Measurements from ENCODE around the gene HOXD13. TPM values are rescaled to one million over a fixed set of nuclear protein-coding genes. Genes with fewer than 3 reads are reported as not detected.

The HOXD13 gene
- total RNA-seq, 4 donors from 2014 or later = 4.9 TPM; not detected in 3

- H3K9me3 ChIP-seq = no peaks in the 10 kb centered on the region
- intact Hi-C loops (cut with DNase I; ENCODE audit: low total_unique reads) = no loop called here
- TF ChIP-seq, protein P1, sequence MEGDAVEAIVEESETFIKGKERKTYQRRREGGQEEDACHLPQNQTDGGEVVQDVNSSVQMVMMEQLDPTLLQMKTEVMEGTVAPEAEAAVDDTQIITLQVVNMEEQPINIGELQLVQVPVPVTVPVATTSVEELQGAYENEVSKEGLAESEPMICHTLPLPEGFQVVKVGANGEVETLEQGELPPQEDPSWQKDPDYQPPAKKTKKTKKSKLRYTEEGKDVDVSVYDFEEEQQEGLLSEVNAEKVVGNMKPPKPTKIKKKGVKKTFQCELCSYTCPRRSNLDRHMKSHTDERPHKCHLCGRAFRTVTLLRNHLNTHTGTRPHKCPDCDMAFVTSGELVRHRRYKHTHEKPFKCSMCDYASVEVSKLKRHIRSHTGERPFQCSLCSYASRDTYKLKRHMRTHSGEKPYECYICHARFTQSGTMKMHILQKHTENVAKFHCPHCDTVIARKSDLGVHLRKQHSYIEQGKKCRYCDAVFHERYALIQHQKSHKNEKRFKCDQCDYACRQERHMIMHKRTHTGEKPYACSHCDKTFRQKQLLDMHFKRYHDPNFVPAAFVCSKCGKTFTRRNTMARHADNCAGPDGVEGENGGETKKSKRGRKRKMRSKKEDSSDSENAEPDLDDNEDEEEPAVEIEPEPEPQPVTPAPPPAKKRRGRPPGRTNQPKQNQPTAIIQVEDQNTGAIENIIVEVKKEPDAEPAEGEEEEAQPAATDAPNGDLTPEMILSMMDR (IDR thresholded peaks at IDR 0.05) = no peak
- TF ChIP-seq POLR2A (IDR thresholded peaks at IDR 0.05) = peak in 1 of 2 donors; percentile 55
- no peaks in the 10 kb centered on the region for H3K27me3 ChIP-seq
- DNase-seq = peak; percentile 61 to 80
- H3K4me3 ChIP-seq = peak overlapping the region; percentile 72 to 85
- H3K4me1 ChIP-seq = peaks cover 3 to 15% of the 10 kb centered on the region in 2 donors
- H3K36me3 ChIP-seq = no peaks in the 10 kb centered on the region
- H3K27ac ChIP-seq = peak overlapping the region; percentile 98 to 99
Measured at GRCh38 chr2:176136374-176137251, 44.1 kb downstream of the HOXD13 start.

GRCh38 chr2:176137252-176137580 is 44.7 kb downstream of the HOXD13 start:
- Histone ChIP-seq H3K27ac (peak overlapping the region; percentile 98 to 99), H3K27me3 (no peaks in the 10 kb centered on the region), H3K4me1 (peaks cover 3 to 15% of the 10 kb centered on the region in 2 donors), H3K9me3 (no peaks in the 10 kb centered on the region), H3K4me3 (peak overlapping the region; percentile 72 to 85), H3K36me3 (no peaks in the 10 kb centered on the region)
- intact Hi-C loops (cut with DNase I; ENCODE audit: low total_unique reads) = no loop called here
- no peak for DNase-seq
- no peak for TF ChIP-seq POLR2A (IDR thresholded peaks at IDR 0.05)
- TF ChIP-seq, protein P1 (IDR thresholded peaks at IDR 0.05) = no peak

DNA sequence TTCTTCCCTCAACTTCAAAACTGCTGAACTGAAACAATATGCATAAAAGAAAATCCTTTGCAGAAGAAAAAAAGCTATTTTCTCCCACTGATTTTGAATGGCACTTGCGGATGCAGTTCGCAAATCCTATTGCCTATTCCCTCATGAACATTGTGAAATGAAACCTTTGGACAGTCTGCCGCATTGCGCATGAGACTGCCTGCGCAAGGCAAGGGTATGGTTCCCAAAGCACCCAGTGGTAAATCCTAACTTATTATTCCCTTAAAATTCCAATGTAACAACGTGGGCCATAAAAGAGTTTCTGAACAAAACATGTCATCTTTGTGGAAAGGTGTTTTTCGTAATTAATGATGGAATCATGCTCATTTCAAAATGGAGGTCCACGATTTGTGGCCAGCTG is 45.4 kb downstream of the HOXD13 start:
- Histone ChIP-seq H3K4me1 (peaks cover 3 to 20% of the 10 kb centered on the region in 2 donors), H3K9me3 (no peaks in the 10 kb centered on the region), H3K4me3 (peak overlapping the region; percentile 72 to 85), H3K27me3 (no peaks in the 10 kb centered on the region), H3K27ac (peak overlapping the region; percentile 98 to 99), H3K36me3 (no peaks in the 10 kb centered on the region)
- peak; percentile 17 to 28 for TF ChIP-seq POLR2A (IDR thresholded peaks at IDR 0.05)
- TF ChIP-seq, protein P1 (IDR thresholded peaks at IDR 0.05) = no peak
- peak; percentile 36 to 58 for DNase-seq
- intact Hi-C loops (cut with DNase I; ENCODE audit: low total_unique reads) = no loop called here

DNA sequence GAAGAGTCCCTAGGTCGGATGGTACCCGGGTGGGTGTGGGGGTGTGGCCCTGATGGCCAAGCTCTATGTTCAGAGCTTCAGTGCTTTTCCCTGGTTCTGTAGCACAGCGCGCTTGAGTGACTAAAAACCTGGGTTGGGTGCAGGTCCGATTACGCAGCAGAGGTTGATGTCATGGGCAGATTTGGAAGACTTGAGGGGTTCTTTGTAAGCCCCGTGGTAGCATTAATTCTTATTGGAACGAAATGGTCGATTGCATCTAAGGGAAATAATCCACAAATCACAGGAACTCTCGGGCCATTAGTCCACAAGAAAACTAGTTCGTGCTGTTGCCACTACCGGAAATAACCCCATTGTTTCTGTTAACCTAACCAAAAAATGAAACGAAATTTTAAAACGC is 46.0 kb downstream of the HOXD13 start:
- no peaks in the 10 kb centered on the region for H3K9me3 ChIP-seq
- DNase-seq = peak; percentile 43 to 60
- H3K36me3 ChIP-seq = no peaks in the 10 kb centered on the region
- peaks cover 3 to 25% of the 10 kb centered on the region in 2 donors for H3K4me1 ChIP-seq
- H3K4me3 ChIP-seq = peak overlapping the region; percentile 72 to 85
- intact Hi-C loops (cut with DNase I; ENCODE audit: low total_unique reads) = no loop called here
- peak overlapping the region; percentile 98 to 99 for H3K27ac ChIP-seq
- H3K27me3 ChIP-seq = no peaks in the 10 kb centered on the region
- TF ChIP-seq, protein P1 (IDR thresholded peaks at IDR 0.05) = no peak
- peak; percentile 4 to 6 for TF ChIP-seq POLR2A (IDR thresholded peaks at IDR 0.05)

DNA sequence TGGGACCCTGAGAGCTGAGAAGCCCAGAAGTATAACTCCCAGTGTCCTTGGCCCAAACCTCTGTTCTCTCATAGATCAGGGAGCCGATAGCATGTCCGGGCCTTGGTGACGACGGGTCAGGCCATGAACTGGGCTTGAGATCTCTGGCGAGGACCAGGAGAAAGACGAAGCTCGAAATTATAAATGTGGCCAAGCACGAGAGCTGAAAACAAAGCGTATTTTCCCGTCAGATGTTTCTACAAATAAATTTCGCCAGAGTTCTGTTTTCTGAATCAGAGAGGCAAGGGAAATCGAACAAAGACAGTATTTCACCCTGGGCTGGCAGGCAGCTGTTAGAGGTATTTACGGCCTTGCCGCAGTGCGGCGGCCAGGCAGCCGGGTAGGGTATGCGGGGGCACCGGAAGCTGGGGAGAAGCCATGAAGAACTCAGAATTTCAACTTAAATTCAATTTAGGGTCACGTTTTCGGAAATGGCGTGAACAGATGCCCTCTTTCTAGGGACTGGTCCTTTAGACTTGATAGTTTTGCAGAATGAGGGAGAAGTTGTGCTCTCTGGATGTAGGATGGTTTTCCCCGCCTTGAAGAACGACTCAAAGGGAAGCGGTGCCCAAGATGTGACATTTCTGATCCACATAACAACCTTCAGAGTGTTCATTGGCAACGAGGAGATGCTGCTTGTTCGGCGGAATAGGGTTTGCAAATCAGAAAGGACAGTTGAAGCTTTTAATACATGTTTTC is 46.6 kb downstream of the HOXD13 start:
- H3K9me3 ChIP-seq = no peaks in the 10 kb centered on the region
- peak; percentile 28 to 49 for DNase-seq
- peak overlapping the region; percentile 98 to 99 for H3K27ac ChIP-seq
- intact Hi-C loops (cut with DNase I; ENCODE audit: low total_unique reads) = no loop called here
- H3K27me3 ChIP-seq = no peaks in the 10 kb centered on the region
- no peaks in the 10 kb centered on the region for H3K36me3 ChIP-seq
- peak overlapping the region; percentile 72 to 85 for H3K4me3 ChIP-seq
- TF ChIP-seq, protein P1 (IDR thresholded peaks at IDR 0.05) = no peak
- no peak for TF ChIP-seq POLR2A (IDR thresholded peaks at IDR 0.05)
- peaks cover 3 to 23% of the 10 kb centered on the region in 2 donors for H3K4me1 ChIP-seq

Measured in uterus (tissue), 4 donors.